Fibroblast of lung (primary cell): ENCODE results near the gene DNAH8. TPM values are rescaled to one million over a fixed set of nuclear protein-coding genes. Genes with fewer than 3 reads are reported as not detected.

ENCODE experiments used
- DNase-seq, 2 donors: peaks; one replicate each; pipeline versions ENCODE4 v3.0.0 to v3.0.0-alpha.2; 2010; ENCODE audit warnings: low read depth in 2 of 2
- H2AFZ ChIP-seq: 2 replicates; pipeline ENCODE4 v1.5.1; 2012; ENCODE audit warnings: low read length, control low read depth, inconsistent platforms
- H3K27ac ChIP-seq: 2 replicates; pipeline ENCODE4 v1.5.1; 2011; ENCODE audit warnings: low read length, control low read depth; ENCODE audit not compliant: insufficient read depth
- H3K27me3 ChIP-seq: 2 replicates; pipeline ENCODE4 v1.5.1; 2011; ENCODE audit warnings: mild to moderate bottlenecking, low read length; ENCODE audit not compliant: control insufficient read depth, insufficient read depth
- H3K36me3 ChIP-seq: 2 replicates; pipeline ENCODE4 v1.5.1; 2011; ENCODE audit warnings: low read length; ENCODE audit not compliant: control insufficient read depth, insufficient read depth
- H3K4me1 ChIP-seq: 2 replicates; pipeline ENCODE4 v1.5.1; 2011; ENCODE audit warnings: low read length; ENCODE audit not compliant: control insufficient read depth, insufficient read depth; ENCODE audit errors: extremely low read depth
- H3K4me2 ChIP-seq: 2 replicates; pipeline ENCODE4 v1.5.1; 2011; ENCODE audit warnings: low read length, control low read depth; ENCODE audit not compliant: insufficient read depth; ENCODE audit errors: extremely low read depth
- H3K4me3 ChIP-seq, 4 experiments: fragments of 200-600 bp in 1 of 4; sonication (generic) in 1 of 4; replicated peaks in 1 of 4; 2 replicates each; pipeline ENCODE4 v1.5.1; 2011 to 2016; ENCODE audit warnings: low read length in 4 of 4, low read depth in 3 of 4, mild to moderate bottlenecking in 3 of 4, control low read depth in 2 of 4, inconsistent platforms in 1 of 4, mixed read lengths in 1 of 4; ENCODE audit not compliant: insufficient read depth in 1 of 4; ENCODE audit errors: control extremely low read depth in 1 of 4
- H3K79me2 ChIP-seq: 2 replicates; pipeline ENCODE4 v1.5.1; 2012; ENCODE audit warnings: mild to moderate bottlenecking, low read length, inconsistent platforms; ENCODE audit not compliant: control insufficient read depth, insufficient read depth
- H3K9ac ChIP-seq: 2 replicates; pipeline ENCODE4 v1.5.1; 2011; ENCODE audit warnings: mild to moderate bottlenecking, low read length, control low read depth; ENCODE audit not compliant: insufficient read depth
- H3K9me3 ChIP-seq: 2 replicates; pipeline ENCODE4 v1.5.1; 2012; ENCODE audit warnings: low read depth, low read length; ENCODE audit not compliant: control insufficient read depth, insufficient read depth
- H4K20me1 ChIP-seq: 2 replicates; pipeline ENCODE4 v1.5.1; 2011; ENCODE audit warnings: low read length; ENCODE audit not compliant: control insufficient read depth, insufficient read depth; ENCODE audit errors: extremely low read depth
- CTCF ChIP-seq, 2 donors: IDR thresholded peaks in 1 of 2; conservative IDR thresholded peaks in 1 of 2; 1 replicate in 1 of 2; 2 replicates in 1 of 2; pipeline ENCODE4 v1.5.1; 2011 to 2012; ENCODE audit warnings: low read length in 2 of 2, control low read depth in 1 of 2, inconsistent platforms in 1 of 2, low read depth in 1 of 2, mild to moderate bottlenecking in 1 of 2
- EZH2 ChIP-seq: IDR thresholded peaks from 2 replicates; pipeline ENCODE4 v1.5.1; 2012; ENCODE audit warnings: low read length, control low read depth, mild to moderate bottlenecking; ENCODE audit errors: missing control alignments
- polyA plus RNA-seq, 2 donors: library from polyadenylated mRNA; depleted of rRNA in 1 of 2; stranded (reverse) in 1 of 2; unstranded in 1 of 2; fragments of >200 nt; gene quantifications; 2 replicates each; pipeline ENCODE4 v1.2.1, GENCODE V29; 2011 to 2012; ENCODE audit warnings: missing spikeins in 1 of 2
- total RNA-seq: library from RNA; depleted of rRNA; stranded (reverse); fragments of >200 nt; gene quantifications from 2 replicates; pipeline ENCODE4 v1.2.1, GENCODE V29; 2014

The DNAH8 gene
- total and polyA plus RNA-seq, 2 donors (not counting 1 experiment from before 2014, with no cell fraction given) = under 0.01 TPM; not detected in 1

- no peak for DNase-seq
- Histone ChIP-seq H2AFZ (no peak overlapping the region), H3K36me3 (no peaks in the 10 kb centered on the region), H3K4me2 (no peak overlapping the region), H3K4me3 (no peak overlapping the region), H3K9ac (no peak overlapping the region), H3K9me3 (no peaks in the 10 kb centered on the region), H3K27ac (no peak overlapping the region), H3K27me3 (no peaks in the 10 kb centered on the region), H3K4me1 (no peaks in the 10 kb centered on the region), H4K20me1 (no peaks in the 10 kb centered on the region), H3K79me2 (no peaks in the 10 kb centered on the region)
- TF ChIP-seq CTCF (conservative IDR thresholded peaks at IDR 0.05 in 1 of 2, IDR thresholded peaks at IDR 0.05 in 1 of 2; ENCODE audit: low read depth in 1 of 2, low read length in 2 of 2) (no peak), EZH2 (no peak)
Measured at GRCh38 chr6:38775870-38776269, 60.8 kb downstream of the DNAH8 start.

- no peaks in the 10 kb centered on the region for H3K4me1 ChIP-seq
- H3K36me3 ChIP-seq = no peaks in the 10 kb centered on the region
- H3K27me3 ChIP-seq = no peaks in the 10 kb centered on the region
- no peak overlapping the region for H3K4me3 ChIP-seq
- no peaks in the 10 kb centered on the region for H3K79me2 ChIP-seq
- no peak for TF ChIP-seq EZH2
- TF ChIP-seq CTCF (conservative IDR thresholded peaks at IDR 0.05 in 1 of 2, IDR thresholded peaks at IDR 0.05 in 1 of 2; ENCODE audit: low read depth in 1 of 2, low read length in 2 of 2) = no peak
- no peak overlapping the region for H3K4me2 ChIP-seq
- no peak overlapping the region for H2AFZ ChIP-seq
- H3K9ac ChIP-seq = no peak overlapping the region
- H3K9me3 ChIP-seq = no peaks in the 10 kb centered on the region
- H4K20me1 ChIP-seq = no peaks in the 10 kb centered on the region
- no peak overlapping the region for H3K27ac ChIP-seq
- DNase-seq = peak in 1 of 2 donors; percentile 49
Measured at GRCh38 chr6:38776515-38776914, 61.4 kb downstream of the DNAH8 start.

- Histone ChIP-seq H3K27ac (no peak overlapping the region), H3K4me2 (no peak overlapping the region), H3K4me3 (no peak overlapping the region), H3K4me1 (no peaks in the 10 kb centered on the region), H3K79me2 (no peaks in the 10 kb centered on the region), H3K36me3 (no peaks in the 10 kb centered on the region), H3K9ac (no peak overlapping the region), H3K9me3 (no peaks in the 10 kb centered on the region), H4K20me1 (no peaks in the 10 kb centered on the region), H2AFZ (no peak overlapping the region), H3K27me3 (no peaks in the 10 kb centered on the region)
- DNase-seq = no peak
- TF ChIP-seq EZH2 (no peak), CTCF (conservative IDR thresholded peaks at IDR 0.05 in 1 of 2, IDR thresholded peaks at IDR 0.05 in 1 of 2; ENCODE audit: low read depth in 1 of 2, low read length in 2 of 2) (no peak)
Measured at GRCh38 chr6:38779310-38780062, 64.4 kb downstream of the DNAH8 start.
